Gastroesophageal sphincter (tissue), 3 donors: Measurements from ENCODE around the gene TYW3.

Source experiments
- CTCF ChIP-seq, 4 experiments: fragments of 200-600 bp in 2 of 4; fragments of 450-650 bp in 2 of 4; sonication (generic) in 1 of 4; IDR thresholded peaks; one replicate each; pipeline ENCODE4 v1.5.1; 2017 to 2019; ENCODE audit warnings: antibody characterized with exemption in 4 of 4, mild to moderate bottlenecking in 2 of 4, moderate library complexity in 2 of 4
- POLR2AphosphoS5 ChIP-seq: sonication (generic); formaldehyde crosslinking; IDR thresholded peaks from one replicate; pipeline ENCODE4 v1.6.1; 2017; ENCODE audit warnings: antibody characterized with exemption

DNA sequence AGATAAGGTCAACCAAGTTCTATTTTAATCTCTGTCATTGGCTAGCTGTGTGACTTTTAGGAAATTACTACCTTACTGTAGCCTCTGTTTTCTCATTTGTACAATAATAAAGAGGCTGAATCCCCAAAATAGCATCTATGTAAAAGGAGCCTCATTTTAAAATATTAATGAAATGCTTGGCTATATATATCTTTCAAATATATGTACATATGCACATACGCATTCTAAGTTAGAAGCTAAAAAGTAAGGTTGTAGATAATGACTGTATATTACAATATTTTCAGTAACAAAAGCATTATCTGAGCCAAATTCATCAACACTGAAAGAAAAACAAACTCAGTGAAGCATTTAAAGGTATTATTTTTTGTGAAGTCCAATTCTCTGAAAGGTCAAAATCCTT is 44.6 kb downstream of the TYW3 start:
- TF ChIP-seq POLR2AphosphoS5 = no peak
- no peak for TF ChIP-seq CTCF (IDR thresholded peaks at IDR 0.05)
